Measurements from ENCODE around the gene NIFK.

NIFK gene

GRCh38 chr2:121754851-121755236 is 18.2 kb upstream of the NIFK start:
- no peak for DNase-seq (ENCODE audit: low spot score)
- Histone ChIP-seq H3K4me3 (ENCODE audit: severe bottlenecking) (peak overlapping the region; percentile 84), H3K36me3 (ENCODE audit: low read depth) (peaks cover 30% of the 10 kb centered on the region), H3K9me3 (ENCODE audit: severe bottlenecking) (no peaks in the 10 kb centered on the region), H3K4me1 (ENCODE audit: insufficient read depth, poor library complexity, severe bottlenecking) (peaks cover 5% of the 10 kb centered on the region), H3K27me3 (ENCODE audit: insufficient read depth, poor library complexity, severe bottlenecking) (no peaks in the 10 kb centered on the region), H3K27ac (ENCODE audit: poor library complexity, severe bottlenecking) (peak overlapping the region; percentile 55)
- no peak for ATAC-seq (ENCODE audit: low read depth)
- no peak for TF ChIP-seq CTCF (IDR thresholded peaks at IDR 0.05; ENCODE audit: poor library complexity, severe bottlenecking)

GRCh38 chr2:121748202-121748601 is 11.5 kb upstream of the NIFK start:
- TF ChIP-seq CTCF (IDR thresholded peaks at IDR 0.05; ENCODE audit: poor library complexity, severe bottlenecking), result peak; percentile 65
- Histone ChIP-seq H3K4me3 (ENCODE audit: severe bottlenecking) (no peak overlapping the region), H3K4me1 (ENCODE audit: insufficient read depth, poor library complexity, severe bottlenecking) (no peaks in the 10 kb centered on the region), H3K27ac (ENCODE audit: poor library complexity, severe bottlenecking) (no peak overlapping the region), H3K36me3 (ENCODE audit: low read depth) (no peaks in the 10 kb centered on the region), H3K9me3 (ENCODE audit: severe bottlenecking) (no peaks in the 10 kb centered on the region), H3K27me3 (ENCODE audit: insufficient read depth, poor library complexity, severe bottlenecking) (no peaks in the 10 kb centered on the region)
- no peak for DNase-seq (ENCODE audit: low spot score)
- peak; percentile 77 for ATAC-seq (ENCODE audit: low read depth)

GRCh38 chr2:121746071-121746578 is 9.4 kb upstream of the NIFK start:
- TF ChIP-seq CTCF (IDR thresholded peaks at IDR 0.05; ENCODE audit: poor library complexity, severe bottlenecking), result no peak
- no peaks in the 10 kb centered on the region for H3K27me3 ChIP-seq (ENCODE audit: insufficient read depth, poor library complexity, severe bottlenecking)
- no peak for DNase-seq (ENCODE audit: low spot score)
- H3K9me3 ChIP-seq (ENCODE audit: severe bottlenecking), result no peaks in the 10 kb centered on the region
- no peaks in the 10 kb centered on the region for H3K36me3 ChIP-seq (ENCODE audit: low read depth)
- no peak overlapping the region for H3K27ac ChIP-seq (ENCODE audit: poor library complexity, severe bottlenecking)
- no peak for ATAC-seq (ENCODE audit: low read depth)
- H3K4me3 ChIP-seq (ENCODE audit: severe bottlenecking), result no peak overlapping the region
- no peaks in the 10 kb centered on the region for H3K4me1 ChIP-seq (ENCODE audit: insufficient read depth, poor library complexity, severe bottlenecking)

GRCh38 chr2:121741450-121741849 is 4.8 kb upstream of the NIFK start:
- Histone ChIP-seq H3K27me3 (ENCODE audit: insufficient read depth, poor library complexity, severe bottlenecking) (no peaks in the 10 kb centered on the region), H3K27ac (ENCODE audit: poor library complexity, severe bottlenecking) (no peak overlapping the region), H3K9me3 (ENCODE audit: severe bottlenecking) (no peaks in the 10 kb centered on the region), H3K4me3 (ENCODE audit: severe bottlenecking) (no peak overlapping the region), H3K4me1 (ENCODE audit: insufficient read depth, poor library complexity, severe bottlenecking) (no peaks in the 10 kb centered on the region), H3K36me3 (ENCODE audit: low read depth) (no peaks in the 10 kb centered on the region)
- no peak for ATAC-seq (ENCODE audit: low read depth)
- TF ChIP-seq CTCF (IDR thresholded peaks at IDR 0.05; ENCODE audit: poor library complexity, severe bottlenecking), result no peak
- no peak for DNase-seq (ENCODE audit: low spot score)

- Histone ChIP-seq H3K4me1 (ENCODE audit: insufficient read depth, poor library complexity, severe bottlenecking) (no peaks in the 10 kb centered on the region), H3K27ac (ENCODE audit: poor library complexity, severe bottlenecking) (no peak overlapping the region), H3K36me3 (ENCODE audit: low read depth) (no peaks in the 10 kb centered on the region), H3K4me3 (ENCODE audit: severe bottlenecking) (no peak overlapping the region), H3K27me3 (ENCODE audit: insufficient read depth, poor library complexity, severe bottlenecking) (no peaks in the 10 kb centered on the region), H3K9me3 (ENCODE audit: severe bottlenecking) (no peaks in the 10 kb centered on the region)
- no peak for DNase-seq (ENCODE audit: low spot score)
- TF ChIP-seq CTCF (IDR thresholded peaks at IDR 0.05; ENCODE audit: poor library complexity, severe bottlenecking), result no peak
- ATAC-seq (ENCODE audit: low read depth), result no peak
Measured at GRCh38 chr2:121740973-121741372, 4.3 kb upstream of the NIFK start.
